AG09309 (cell line): Measurements from ENCODE around the gene IMP4.

Source experiments
- DNase-seq: peaks from one replicate; pipeline ENCODE4 v3.0.0-alpha.2; 2010; ENCODE audit warnings: low read depth
- H3K4me3 ChIP-seq: 2 replicates; pipeline ENCODE4 v1.5.1; 2011; ENCODE audit warnings: mild to moderate bottlenecking, low read depth, low read length, moderate library complexity; ENCODE audit not compliant: control insufficient read depth
- CTCF ChIP-seq: IDR thresholded peaks from 2 replicates; pipeline ENCODE4 v1.5.1; 2011; ENCODE audit warnings: mild to moderate bottlenecking, low read depth, low read length, inconsistent platforms; ENCODE audit not compliant: insufficient read depth, control insufficient read depth; ENCODE audit errors: missing control alignments

IMP4 gene

GRCh38 chr2:130363479-130363878 is 20.8 kb downstream of the IMP4 start:
- no peak for TF ChIP-seq CTCF
- no peak overlapping the region for H3K4me3 ChIP-seq

GRCh38 chr2:130365075-130365474 is 22.4 kb downstream of the IMP4 start:
- no peak for DNase-seq
- no peak overlapping the region for H3K4me3 ChIP-seq
- TF ChIP-seq CTCF, result no peak

More at GRCh38 chr2:130363479-130363878, 20.8 kb downstream of the IMP4 start:
- no peak for DNase-seq

DNA sequence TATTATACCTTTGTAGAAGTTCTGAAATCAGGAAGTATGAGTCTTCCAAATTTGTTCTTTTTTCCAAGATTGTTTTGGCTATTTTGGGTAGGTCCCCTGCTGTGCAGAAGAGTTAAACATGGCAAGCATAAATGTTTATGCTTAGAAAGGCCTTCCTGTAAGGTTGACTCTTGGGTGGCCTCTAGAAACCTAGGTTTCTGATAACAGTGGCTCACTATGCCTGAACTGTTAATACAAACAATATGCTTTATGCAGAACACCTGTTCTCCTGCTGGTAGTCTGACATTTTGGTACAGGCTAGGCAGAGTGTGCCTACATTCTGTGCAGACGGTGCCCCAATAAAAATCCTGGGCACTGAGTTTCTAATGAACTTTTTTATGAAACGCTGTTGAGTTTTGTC is 23.3 kb downstream of the IMP4 start:
- DNase-seq, result no peak
- TF ChIP-seq CTCF, result no peak
- no peak overlapping the region for H3K4me3 ChIP-seq

DNA sequence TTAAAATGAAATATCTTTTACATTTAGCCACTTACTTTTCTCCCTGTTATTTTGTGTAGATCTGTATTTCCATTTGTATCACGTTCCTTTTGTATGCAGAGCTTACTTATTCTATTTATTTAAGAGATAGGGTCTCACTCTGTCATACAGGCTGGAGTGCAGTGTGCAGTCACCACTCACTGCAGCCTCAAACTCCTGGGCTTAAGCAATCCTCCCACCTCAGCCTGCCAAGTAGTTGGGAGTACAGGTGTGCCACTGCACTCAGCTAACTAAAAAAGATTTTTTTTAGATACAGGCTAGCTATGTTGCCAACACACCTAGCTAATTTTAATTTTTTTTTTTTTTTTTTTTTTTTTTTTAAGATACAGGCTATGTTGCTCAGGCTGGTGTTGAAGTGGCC is 24.0 kb downstream of the IMP4 start:
- no peak overlapping the region for H3K4me3 ChIP-seq
- TF ChIP-seq CTCF, result no peak
- no peak for DNase-seq

GRCh38 chr2:130368786-130369185 is 26.1 kb downstream of the IMP4 start:
- no peak for DNase-seq
- TF ChIP-seq CTCF, result no peak
- H3K4me3 ChIP-seq, result no peak overlapping the region

DNA sequence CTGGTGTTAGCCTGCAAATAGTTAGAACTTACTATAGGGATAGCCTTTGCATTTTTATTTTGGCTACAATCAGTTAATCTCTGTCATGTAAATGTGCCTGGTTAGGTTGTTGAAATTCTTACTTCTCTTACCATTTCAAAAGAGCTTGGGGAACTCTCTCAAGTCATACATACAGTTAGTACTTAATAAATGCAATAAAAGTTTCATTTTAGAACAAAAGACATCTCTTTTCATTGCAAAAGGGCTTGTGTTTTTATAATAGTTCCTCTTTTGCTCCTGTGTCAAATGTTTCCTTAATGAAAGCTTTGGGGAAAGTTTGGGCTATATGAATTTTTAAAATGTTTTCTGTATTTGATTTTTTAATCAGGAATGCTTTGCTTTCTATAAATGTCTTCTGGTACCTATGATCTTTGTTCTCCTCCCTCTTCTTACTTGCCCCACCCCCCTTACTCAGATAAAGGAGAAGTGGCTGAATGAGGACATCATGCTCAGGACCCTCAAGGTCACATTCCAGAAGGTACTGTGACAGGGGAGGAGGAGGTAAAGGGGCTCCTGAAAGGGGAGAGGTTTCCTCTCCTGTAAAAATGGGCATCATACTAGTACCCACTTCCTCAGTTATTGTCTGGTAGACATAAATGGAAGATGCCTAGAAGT is 26.7 kb downstream of the IMP4 start:
- no peak for TF ChIP-seq CTCF
- no peak overlapping the region for H3K4me3 ChIP-seq
- DNase-seq, result no peak

DNA sequence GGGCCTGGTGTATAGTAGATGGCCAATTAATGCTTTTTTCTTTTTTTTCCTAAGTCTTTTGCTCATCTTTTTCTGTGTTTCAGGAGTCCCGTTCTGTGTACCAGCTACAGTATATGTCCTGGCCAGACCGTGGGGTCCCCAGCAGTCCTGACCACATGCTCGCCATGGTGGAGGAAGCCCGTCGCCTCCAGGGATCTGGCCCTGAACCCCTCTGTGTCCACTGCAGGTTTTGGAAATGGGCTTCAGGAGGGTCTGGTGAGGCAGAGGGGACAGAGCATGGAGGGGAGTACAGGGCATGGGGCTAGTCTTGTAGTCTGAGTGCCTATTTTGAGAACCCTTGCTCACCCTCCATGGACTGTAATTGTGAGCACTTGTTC is 27.3 kb downstream of the IMP4 start:
- TF ChIP-seq CTCF, result no peak
- H3K4me3 ChIP-seq, result no peak overlapping the region

More for the DNA sequence above, 27.3 kb downstream of the IMP4 start:
- DNase-seq, result no peak
